Ovary (tissue), 3 donors: ENCODE results near the gene LRGUK.

Experiments
- CTCF ChIP-seq, 3 donors: fragments of 450-650 bp in 2 of 3; fragments of 200-600 bp in 1 of 3; IDR thresholded peaks; one replicate each; pipeline versions ENCODE4 v1.5.1 to v1.8.0; 2016 to 2022; ENCODE audit warnings: antibody characterized with exemption in 3 of 3, mild to moderate bottlenecking in 1 of 3
- EP300 ChIP-seq: sonication (generic); formaldehyde crosslinking; IDR thresholded peaks from one replicate; pipeline ENCODE4 v1.6.1; 2017; ENCODE audit warnings: antibody characterized with exemption
- POLR2A ChIP-seq: fragments of 450-650 bp; IDR thresholded peaks from one replicate; pipeline ENCODE4 v1.6.1; 2017; ENCODE audit warnings: antibody characterized with exemption, mild to moderate bottlenecking, moderate library complexity
- donor health status: DM: no; HTN: no; CAD: no.

GRCh38 chr7:134197345-134197744 lies 70.2 kb downstream of the LRGUK start:
- no peak for TF ChIP-seq CTCF (IDR thresholded peaks at IDR 0.05)
- TF ChIP-seq POLR2A, result no peak
- no peak for TF ChIP-seq EP300
